LNCaP clone FGC (cell line): Measurements from ENCODE around the gene CTBP1.

ENCODE experiments used
- DNase-seq: peaks from one replicate; pipeline ENCODE4 v3.0.0-alpha.2; 2011; ENCODE audit warnings: low read depth
- H3K4me3 ChIP-seq: 2 replicates; pipeline ENCODE4 v1.5.1; 2011; ENCODE audit warnings: mild to moderate bottlenecking, low read depth, low read length, control low read depth
- CTCF ChIP-seq: IDR thresholded peaks from 2 replicates; pipeline ENCODE4 v1.5.1; 2012; ENCODE audit warnings: mild to moderate bottlenecking; ENCODE audit not compliant: control insufficient read depth, insufficient read depth; ENCODE audit errors: extremely low read depth

CTBP1 gene

GRCh38 chr4:1168191-1169101 is 80.5 kb downstream of the CTBP1 start:
- TF ChIP-seq CTCF = no peak
- H3K4me3 ChIP-seq = peak overlapping the region; percentile 57
- no peak for DNase-seq

DNA sequence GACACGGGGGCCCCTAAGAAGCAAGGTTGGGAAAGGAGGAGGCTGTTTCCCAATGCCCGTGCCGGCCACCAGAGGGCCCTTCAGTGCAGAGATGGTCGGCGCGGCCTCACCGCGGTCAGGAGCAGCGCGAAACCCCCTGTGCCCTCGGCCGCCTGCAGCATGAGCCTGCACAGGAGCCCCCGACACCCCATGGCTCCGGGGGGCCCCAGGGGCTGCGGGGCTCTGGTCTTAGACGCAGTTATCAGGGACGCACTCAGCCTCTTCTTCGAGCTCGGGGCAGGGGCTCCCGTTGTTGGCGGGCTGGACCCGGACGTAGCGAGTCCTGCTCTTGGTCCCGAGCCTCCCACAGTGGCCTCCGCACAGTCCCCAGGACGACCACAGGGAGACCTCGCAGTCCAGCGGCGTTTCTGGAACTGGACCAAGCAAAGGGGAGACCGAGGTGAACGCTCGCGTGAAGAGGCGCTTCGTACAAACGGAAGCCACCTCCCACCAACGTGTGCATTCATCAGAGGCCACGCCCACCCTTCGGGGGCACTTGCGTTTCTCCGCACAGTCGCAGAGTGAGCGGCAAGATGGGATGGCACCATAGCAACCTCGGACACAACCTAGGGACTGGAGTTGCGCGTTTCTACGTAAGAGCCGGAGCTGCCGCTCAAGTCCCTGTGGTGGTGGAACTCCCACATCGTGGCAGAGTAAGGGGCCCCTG is 81.5 kb downstream of the CTBP1 start:
- peak; percentile 96 for DNase-seq
- peak; percentile 82 for TF ChIP-seq CTCF
- H3K4me3 ChIP-seq = peak overlapping the region; percentile 57

- no peak for DNase-seq
- peak overlapping the region; percentile 57 for H3K4me3 ChIP-seq
- no peak for TF ChIP-seq CTCF
Measured at GRCh38 chr4:1166509-1167243, 82.3 kb downstream of the CTBP1 start.

DNA sequence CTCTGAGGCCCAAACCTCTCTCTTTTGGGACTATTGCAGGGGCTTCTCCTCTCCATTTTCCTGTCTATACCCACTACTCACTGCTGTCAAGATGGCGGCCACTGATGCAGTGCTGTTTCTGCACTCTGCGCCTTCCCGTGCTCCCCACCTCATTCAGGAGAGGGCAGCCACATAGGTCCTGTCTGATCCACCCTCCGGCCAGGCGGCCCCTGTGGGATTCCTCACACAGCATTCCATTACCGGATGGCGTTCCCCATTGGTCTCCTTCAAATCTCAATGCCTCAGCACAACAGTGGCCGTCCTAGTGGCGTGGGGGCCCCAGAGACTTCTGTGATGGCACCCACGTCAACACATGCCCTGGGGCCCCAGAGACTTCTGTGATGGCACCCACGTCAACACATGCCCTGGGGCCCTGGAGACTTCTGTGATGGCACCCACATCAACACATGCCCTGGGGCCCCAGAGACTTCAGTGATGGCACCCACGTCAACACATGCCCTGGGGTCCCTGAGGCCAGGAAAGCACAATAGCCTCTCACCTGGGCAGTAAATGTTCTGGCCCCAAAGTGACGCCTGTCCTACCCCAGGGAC is 83.9 kb downstream of the CTBP1 start:
- no peak for TF ChIP-seq CTCF
- no peak overlapping the region for H3K4me3 ChIP-seq
- DNase-seq = no peak

DNA sequence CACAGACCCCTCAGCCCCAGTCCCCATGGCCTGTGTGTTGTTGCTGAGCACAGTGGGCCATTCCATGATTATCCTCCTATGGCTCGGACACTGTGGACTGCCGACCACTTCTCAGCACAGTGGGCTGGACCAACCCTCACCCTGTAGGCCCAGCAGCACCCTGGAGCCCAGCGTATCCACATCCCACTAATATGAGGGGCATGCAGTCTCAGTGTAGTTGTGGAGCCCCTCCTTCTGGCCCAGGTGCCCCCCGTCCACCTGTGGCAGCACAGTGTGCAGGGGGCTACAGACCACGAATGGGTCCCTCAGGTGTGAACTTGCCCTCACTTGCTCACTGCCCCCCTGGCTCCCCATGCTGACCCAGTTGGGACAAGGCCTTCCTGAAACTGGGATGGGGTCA is 84.5 kb downstream of the CTBP1 start:
- no peak for DNase-seq
- TF ChIP-seq CTCF = no peak
- no peak overlapping the region for H3K4me3 ChIP-seq

DNA sequence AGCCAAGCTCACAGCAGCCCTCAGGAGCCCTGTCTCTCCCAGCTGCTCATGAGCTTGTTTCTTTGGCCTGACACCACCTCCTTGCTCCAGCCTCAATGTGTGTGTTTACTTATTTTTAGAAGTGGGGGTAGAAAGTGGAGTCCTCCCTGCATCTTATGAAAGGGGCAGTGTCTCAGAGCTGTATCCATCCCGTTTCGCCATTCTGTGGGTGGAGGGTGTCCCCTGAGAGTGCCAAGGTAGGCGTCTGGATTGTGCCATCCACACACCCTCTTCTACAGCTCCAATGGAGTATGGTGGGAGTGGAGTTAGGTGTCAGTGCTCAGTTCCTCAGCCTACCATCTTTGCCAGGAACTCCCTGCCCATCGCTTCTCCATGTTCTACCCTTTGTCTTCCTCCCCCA is 84.9 kb downstream of the CTBP1 start:
- H3K4me3 ChIP-seq = no peak overlapping the region
- no peak for DNase-seq
- no peak for TF ChIP-seq CTCF
